Trophoblast cell (in vitro differentiated cells and primary cell): ENCODE results near the gene VPS9D1.

Source experiments
- DNase-seq, 2 donors: peaks; one replicate each; pipeline ENCODE4 v3.0.0-alpha.2; 2016
- H2AFZ ChIP-seq: 2 replicates; pipeline ENCODE4 v1.6.1; 2013; ENCODE audit warnings: low read length, moderate library complexity, mild to moderate bottlenecking; ENCODE audit not compliant: insufficient read depth, poor library complexity
- H2AK5ac ChIP-seq: 2 replicates; pipeline ENCODE4 v1.6.1; 2013; ENCODE audit warnings: mild to moderate bottlenecking, low read length
- H2BK120ac ChIP-seq: 2 replicates; pipeline ENCODE4 v1.6.1; 2013; ENCODE audit warnings: low read length, mild to moderate bottlenecking, moderate library complexity; ENCODE audit not compliant: insufficient read depth, poor library complexity
- H2BK12ac ChIP-seq: 2 replicates; pipeline ENCODE4 v1.6.1; 2013; ENCODE audit warnings: mild to moderate bottlenecking, low read length, moderate library complexity
- H2BK5ac ChIP-seq: 2 replicates; pipeline ENCODE4 v1.6.1; 2013; ENCODE audit warnings: low read length, low read depth, moderate library complexity, mild to moderate bottlenecking; ENCODE audit not compliant: poor library complexity
- H3K14ac ChIP-seq: 2 replicates; pipeline ENCODE4 v1.6.1; 2013; ENCODE audit warnings: mild to moderate bottlenecking, low read length
- H3K18ac ChIP-seq: 2 replicates; pipeline ENCODE4 v1.6.1; 2013; ENCODE audit warnings: mild to moderate bottlenecking, low read length
- H3K23ac ChIP-seq: 2 replicates; pipeline ENCODE4 v1.6.1; 2013; ENCODE audit warnings: low read length
- H3K27ac ChIP-seq: 2 replicates; pipeline ENCODE4 v1.5.1; 2013; ENCODE audit warnings: low read depth, mild to moderate bottlenecking, inconsistent platforms, low read length, moderate library complexity
- H3K27me3 ChIP-seq: 2 replicates; pipeline ENCODE4 v1.6.1; 2013; ENCODE audit warnings: inconsistent platforms, mild to moderate bottlenecking, low read length, moderate library complexity; ENCODE audit not compliant: insufficient read depth
- H3K36me3 ChIP-seq, 2 experiments: 1 replicate in 1 of 2; 2 replicates in 1 of 2; pipeline ENCODE4 v1.6.1; 2013; ENCODE audit warnings: low read length in 2 of 2, mild to moderate bottlenecking in 2 of 2, moderate library complexity in 1 of 2; ENCODE audit not compliant: insufficient read depth in 2 of 2, control insufficient read depth in 1 of 2
- H3K4ac ChIP-seq: 2 replicates; pipeline ENCODE4 v1.6.1; 2013; ENCODE audit warnings: low read depth, mild to moderate bottlenecking, low read length, moderate library complexity
- H3K4me1 ChIP-seq, 2 experiments: 1 replicate in 1 of 2; 2 replicates in 1 of 2; pipeline ENCODE4 v1.6.1; 2013; ENCODE audit warnings: low read length in 2 of 2, mild to moderate bottlenecking in 2 of 2, moderate library complexity in 1 of 2; ENCODE audit not compliant: insufficient read depth in 2 of 2, control insufficient read depth in 1 of 2
- H3K4me2 ChIP-seq: 2 replicates; pipeline ENCODE4 v1.6.1; 2013; ENCODE audit warnings: inconsistent platforms, mild to moderate bottlenecking, low read length, moderate library complexity
- H3K4me3 ChIP-seq: 2 replicates; pipeline ENCODE4 v1.5.1; 2013; ENCODE audit warnings: mild to moderate bottlenecking, low read depth, low read length, inconsistent platforms
- H3K79me1 ChIP-seq: one replicate; pipeline ENCODE4 v1.6.1; 2013; ENCODE audit warnings: low read length
- H3K79me2 ChIP-seq: 2 replicates; pipeline ENCODE4 v1.6.1; 2013; ENCODE audit warnings: low read length, mild to moderate bottlenecking; ENCODE audit not compliant: control insufficient read depth, insufficient read depth, poor library complexity
- H3K9ac ChIP-seq: 2 replicates; pipeline ENCODE4 v1.6.1; 2013; ENCODE audit warnings: mild to moderate bottlenecking, low read length
- H3K9me3 ChIP-seq: 2 replicates; pipeline ENCODE4 v1.6.1; 2013; ENCODE audit warnings: low read depth, mild to moderate bottlenecking, control low read depth, inconsistent platforms, low read length; ENCODE audit not compliant: insufficient read depth
- H4K12ac ChIP-seq: 2 replicates; pipeline ENCODE4 v1.6.1; 2013; ENCODE audit warnings: low read depth, mild to moderate bottlenecking, low read length, moderate library complexity
- H4K8ac ChIP-seq: 2 replicates; pipeline ENCODE4 v1.6.1; 2013; ENCODE audit warnings: low read depth, mild to moderate bottlenecking, low read length, moderate library complexity
- H4K91ac ChIP-seq: one replicate; pipeline ENCODE4 v1.6.1; 2013; ENCODE audit warnings: low read depth, mild to moderate bottlenecking, low read length, moderate library complexity
- whole genome bisulfite sequencing: extraction: QIAGEN DNeasy Blood & Tissue Kit; methylation state at CpG from one replicate; pipeline ENCODE4 v1.1.7; 2013; ENCODE audit warnings: missing lambda C conversion rate; ENCODE audit not compliant: insufficient read length, insufficient coverage; ENCODE audit errors: extremely low coverage; 5-methylcytosine and 5-hydroxymethylcytosine counted together

The VPS9D1 gene

GRCh38 chr16:89716493-89716892, 4.2 kb downstream of the VPS9D1 start:
- peaks cover 8 to 13% of the 10 kb centered on the region in 2 experiments for H3K4me1 ChIP-seq

GRCh38 chr16:89712274-89712781, 8.4 kb downstream of the VPS9D1 start:
- peaks cover 6% of the 10 kb centered on the region for H3K79me1 ChIP-seq

More at GRCh38 chr16:89716493-89716892, 4.2 kb downstream of the VPS9D1 start:
- no peak overlapping the region for H3K14ac ChIP-seq
- no peak overlapping the region for H3K9ac ChIP-seq
- H3K4ac ChIP-seq = no peak overlapping the region
- peaks cover 0 to 3% of the 10 kb centered on the region in 2 experiments for H3K36me3 ChIP-seq
- no peak overlapping the region for H4K91ac ChIP-seq
- no peak overlapping the region for H3K23ac ChIP-seq
- H3K4me3 ChIP-seq = no peak overlapping the region
- no CpG with 5 or more reads among the region's 15 CpGs for WGBS
- H2BK120ac ChIP-seq = no peak overlapping the region
- no peak overlapping the region for H2BK12ac ChIP-seq
- H3K27ac ChIP-seq = no peak overlapping the region
- H3K18ac ChIP-seq = no peak overlapping the region
- DNase-seq = no peak
- H2AK5ac ChIP-seq = no peak overlapping the region
- H2AFZ ChIP-seq = no peak overlapping the region
- no peak overlapping the region for H4K12ac ChIP-seq
- H3K4me2 ChIP-seq = no peak overlapping the region
- peaks cover 15% of the 10 kb centered on the region for H3K79me1 ChIP-seq
- peaks cover 8% of the 10 kb centered on the region for H3K79me2 ChIP-seq
- no peaks in the 10 kb centered on the region for H3K27me3 ChIP-seq
- H4K8ac ChIP-seq = no peak overlapping the region
- H2BK5ac ChIP-seq = no peak overlapping the region
- H3K9me3 ChIP-seq = no peaks in the 10 kb centered on the region

GRCh38 chr16:89711601-89712273, 9.0 kb downstream of the VPS9D1 start:
- H3K79me1 ChIP-seq = peaks cover 6% of the 10 kb centered on the region
- WGBS = no CpG with 5 or more reads among the region's 48 CpGs
- DNase-seq = no peak
- no peak overlapping the region for H3K4ac ChIP-seq
- H3K9ac ChIP-seq = peak overlapping the region; percentile 39
- peaks cover 4 to 9% of the 10 kb centered on the region in 2 experiments for H3K4me1 ChIP-seq
- no peak overlapping the region for H3K27ac ChIP-seq
- peak overlapping the region; percentile 80 for H4K12ac ChIP-seq
- H3K18ac ChIP-seq = peak overlapping the region; percentile 61
- peak overlapping the region; percentile 39 for H3K14ac ChIP-seq
- peak overlapping the region; percentile 61 for H4K8ac ChIP-seq
- H3K4me3 ChIP-seq = peak overlapping the region; percentile 62
- H2BK5ac ChIP-seq = no peak overlapping the region
- no peak overlapping the region for H2BK12ac ChIP-seq
- H3K79me2 ChIP-seq = peaks cover 2% of the 10 kb centered on the region
- H3K36me3 ChIP-seq = no peaks in the 10 kb centered on the region
- no peak overlapping the region for H2AK5ac ChIP-seq
- no peaks in the 10 kb centered on the region for H3K27me3 ChIP-seq
- H2AFZ ChIP-seq = peak overlapping the region; percentile 61
- peak overlapping the region; percentile 91 for H3K4me2 ChIP-seq
- no peak overlapping the region for H3K23ac ChIP-seq
- H2BK120ac ChIP-seq = no peak overlapping the region
- no peak overlapping the region for H4K91ac ChIP-seq
- no peaks in the 10 kb centered on the region for H3K9me3 ChIP-seq

More at GRCh38 chr16:89712274-89712781, 8.4 kb downstream of the VPS9D1 start:
- Histone ChIP-seq H3K4me3 (peak overlapping the region; percentile 62), H2BK12ac (no peak overlapping the region), H2AK5ac (no peak overlapping the region), H3K9ac (peak overlapping the region; percentile 39), H3K27ac (no peak overlapping the region), H2BK5ac (no peak overlapping the region), H3K27me3 (no peaks in the 10 kb centered on the region), H3K36me3 (peaks cover 0 to 3% of the 10 kb centered on the region in 2 experiments), H3K4me2 (peak overlapping the region; percentile 91), H3K23ac (no peak overlapping the region), H4K91ac (no peak overlapping the region), H3K14ac (peak overlapping the region; percentile 39), H2AFZ (peak overlapping the region; percentile 61), H3K4me1 (peaks cover 4 to 9% of the 10 kb centered on the region in 2 experiments), H3K4ac (no peak overlapping the region), H4K12ac (peak overlapping the region; percentile 80), H4K8ac (peak overlapping the region; percentile 61), H3K9me3 (no peaks in the 10 kb centered on the region), H3K18ac (peak overlapping the region; percentile 61), H3K79me2 (peaks cover 2% of the 10 kb centered on the region), H2BK120ac (no peak overlapping the region)
- DNase-seq = no peak
- no CpG with 5 or more reads among the region's 22 CpGs for WGBS

DNA sequence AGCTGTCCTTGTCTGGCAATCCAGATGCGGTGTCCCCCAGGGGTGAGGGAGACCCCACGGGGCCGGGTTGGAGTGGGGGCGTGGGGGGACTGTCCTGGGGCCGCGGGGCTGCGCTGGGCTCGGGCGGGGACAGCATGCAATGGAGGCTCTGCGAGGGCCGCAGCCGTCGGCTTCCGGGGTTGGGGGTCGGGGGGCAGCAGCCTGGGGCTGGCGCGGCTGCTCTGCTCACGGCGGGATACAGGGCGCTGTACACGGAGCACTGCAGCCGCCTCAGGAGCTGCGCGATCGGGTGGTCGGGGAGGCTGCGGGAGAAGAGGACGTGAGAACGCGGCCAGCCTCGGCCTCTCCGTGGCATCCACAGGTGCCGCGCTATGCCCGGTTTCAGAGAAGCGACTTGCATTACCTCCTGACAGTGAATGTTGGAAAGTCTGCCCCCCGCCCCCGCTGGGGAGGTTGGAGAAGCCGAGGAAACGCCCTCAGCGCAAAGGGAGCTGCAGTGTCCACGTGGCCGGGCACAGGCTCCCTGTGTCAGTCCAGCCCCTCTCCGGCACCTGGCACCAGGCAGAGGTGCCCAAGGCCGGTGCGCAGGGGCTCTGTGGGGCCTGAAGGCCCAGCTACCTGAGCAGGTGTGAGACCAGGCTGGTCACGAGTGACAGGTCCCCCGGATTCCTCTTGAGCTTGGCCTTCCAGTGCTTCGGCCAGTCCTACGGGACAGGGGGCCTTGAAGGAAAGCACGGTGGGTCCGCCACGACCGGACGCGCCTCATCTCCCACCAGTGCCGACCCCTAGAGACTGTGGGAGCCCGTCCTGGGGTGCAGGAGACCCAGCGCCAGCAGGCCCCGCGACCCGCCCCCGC, 9.8 kb downstream of the VPS9D1 start:
- H4K12ac ChIP-seq = peak overlapping the region; percentile 7
- H2AK5ac ChIP-seq = peak overlapping the region; percentile 15
- H3K18ac ChIP-seq = no peak overlapping the region
- H3K9ac ChIP-seq = no peak overlapping the region
- no peak overlapping the region for H3K4me2 ChIP-seq
- H3K4me3 ChIP-seq = no peak overlapping the region
- H3K14ac ChIP-seq = no peak overlapping the region
- WGBS = no CpG with 5 or more reads among the region's 63 CpGs
- H4K91ac ChIP-seq = no peak overlapping the region
- no peak overlapping the region for H3K4ac ChIP-seq
- no peaks in the 10 kb centered on the region for H3K27me3 ChIP-seq
- DNase-seq = no peak
- no peak overlapping the region for H2BK5ac ChIP-seq
- H3K79me1 ChIP-seq = peaks cover 6% of the 10 kb centered on the region
- no peak overlapping the region for H2BK12ac ChIP-seq
- no peaks in the 10 kb centered on the region for H3K9me3 ChIP-seq
- H3K79me2 ChIP-seq = peaks cover 2% of the 10 kb centered on the region
- H3K36me3 ChIP-seq = no peaks in the 10 kb centered on the region
- H2BK120ac ChIP-seq = no peak overlapping the region
- H3K27ac ChIP-seq = no peak overlapping the region
- H3K4me1 ChIP-seq = peaks cover 4 to 9% of the 10 kb centered on the region in 2 experiments
- H3K23ac ChIP-seq = no peak overlapping the region
- no peak overlapping the region for H4K8ac ChIP-seq
- H2AFZ ChIP-seq = no peak overlapping the region
